NOMO-1 treated with dmso at 0.1 percent for 144 hours (cell line): ENCODE measurements around the gene LIN37.
"Not testable (repeated sequence)": the region's sequence is repeated elsewhere in the genome, so short reads cannot be mapped to it uniquely, and the experiment has no call there.

Experiments
- DNase-seq: peaks from one replicate; lab custom pipeline; 2025; ENCODE audit not compliant: unreplicated experiment; lab: John Stamatoyannopoulos, UW

LIN37 gene

DNA sequence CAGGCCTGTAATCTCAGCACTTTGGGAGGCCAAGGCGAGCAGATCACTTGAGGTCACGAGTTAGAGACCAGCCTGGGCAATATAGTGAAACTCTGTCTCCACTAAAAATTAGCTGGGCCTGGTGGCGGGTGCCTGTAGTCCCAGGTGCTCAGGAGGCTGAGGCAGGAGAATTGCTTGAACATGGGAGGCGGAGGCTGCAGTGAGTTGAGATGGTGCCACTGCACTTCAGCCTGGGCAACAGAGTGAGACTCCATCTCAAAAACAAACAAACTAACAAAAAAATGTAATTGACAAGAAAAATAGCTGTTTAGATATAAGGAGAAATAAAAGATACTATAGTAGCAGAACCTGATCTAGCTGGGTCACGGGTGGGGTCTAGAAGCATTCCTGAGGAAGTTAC, 24.0 kb downstream of the LIN37 start:
- DNase-seq, result not testable (repeated sequence)

GRCh38 chr19:35773020-35773806, 24.8 kb downstream of the LIN37 start:
- no peak for DNase-seq

- DNase-seq, result no peak
Observed at GRCh38 chr19:35774274-35775045, 26.1 kb downstream of the LIN37 start.

DNA sequence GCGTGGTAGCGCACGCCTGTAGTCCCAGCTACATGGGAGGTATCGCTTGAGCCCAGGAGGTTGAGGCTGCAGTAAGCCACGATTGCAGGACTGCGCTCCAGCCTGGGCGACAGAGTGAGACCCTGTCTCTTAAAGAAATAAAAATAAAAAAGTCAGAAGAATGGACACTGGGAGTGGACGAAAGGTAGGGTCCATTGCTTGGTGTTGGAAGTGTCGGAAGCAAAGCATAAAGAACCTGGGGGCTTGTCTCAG, 26.6 kb downstream of the LIN37 start:
- DNase-seq, result no peak

GRCh38 chr19:35775298-35776101, 27.1 kb downstream of the LIN37 start, which contains the start of gene ARHGAP33:
Gene ARHGAP33 (plus strand): TSS chr19:35775564. CDS start chr19:35775659, 95 bp downstream.
- peak; percentile 94 for DNase-seq

GRCh38 chr19:35776102-35776788, 27.9 kb downstream of the LIN37 start:
- DNase-seq, result no peak

DNA sequence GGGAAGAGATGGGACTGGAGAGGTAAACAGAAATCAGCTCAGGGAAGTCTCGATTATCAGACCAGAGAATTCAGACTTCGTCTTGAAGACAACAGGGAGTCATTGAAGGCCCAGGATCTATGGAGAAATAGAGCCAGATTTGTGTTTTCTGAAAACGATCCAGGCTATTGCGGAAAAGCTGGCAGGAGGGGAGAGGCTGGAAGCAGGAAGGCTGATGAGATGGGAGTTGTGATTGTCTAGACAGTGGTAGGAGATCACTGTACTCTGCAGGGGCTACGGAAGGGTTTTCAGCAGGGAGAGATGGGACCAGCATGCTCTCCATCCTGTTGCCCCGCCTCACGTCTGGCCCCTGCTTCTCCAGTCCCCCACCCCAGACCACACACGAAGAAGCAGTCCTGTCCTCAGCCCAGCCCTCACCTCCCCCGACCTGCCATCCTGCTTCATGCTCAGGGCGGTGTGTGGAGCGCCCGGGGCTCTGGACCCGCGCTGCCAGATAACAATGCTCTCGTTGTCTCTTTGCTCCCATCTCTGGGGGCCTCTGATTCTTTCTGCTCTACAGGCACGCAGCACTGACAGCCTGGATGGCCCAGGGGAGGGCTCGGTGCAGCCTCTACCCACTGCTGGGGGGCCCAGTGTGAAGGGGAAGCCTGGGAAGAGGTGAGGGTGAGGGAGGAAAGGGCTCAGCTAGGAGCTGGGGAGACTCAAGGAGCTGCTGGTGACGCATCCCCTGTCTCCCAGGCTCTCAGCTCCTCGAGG, 28.9 kb downstream of the LIN37 start:
- DNase-seq, result no peak

- DNase-seq, result no peak
Observed at GRCh38 chr19:35777961-35778360, 29.6 kb downstream of the LIN37 start.

DNA sequence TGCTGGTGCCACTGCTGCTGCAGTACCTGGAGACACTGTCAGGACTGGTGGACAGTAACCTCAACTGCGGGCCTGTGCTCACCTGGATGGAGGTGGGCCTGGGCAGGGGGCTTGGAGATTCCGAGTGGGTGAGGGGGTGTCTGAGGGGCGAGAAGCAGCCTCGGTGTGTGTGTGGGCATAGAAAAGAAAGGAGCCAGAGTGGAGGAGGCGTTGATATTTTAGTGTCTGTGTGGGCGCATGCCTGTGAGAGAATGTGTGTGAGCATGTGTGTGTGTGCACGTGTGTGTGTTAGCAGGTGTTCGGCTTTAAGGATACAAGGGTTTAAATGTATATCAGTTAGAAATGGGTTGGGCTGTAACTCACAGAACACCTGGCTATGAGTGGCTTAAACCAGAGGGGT, 30.7 kb downstream of the LIN37 start:
- DNase-seq, result no peak

GRCh38 chr19:35780058-35780457, 31.7 kb downstream of the LIN37 start:
- no peak for DNase-seq

GRCh38 chr19:35780717-35781116, 32.3 kb downstream of the LIN37 start:
- DNase-seq, result no peak

DNA sequence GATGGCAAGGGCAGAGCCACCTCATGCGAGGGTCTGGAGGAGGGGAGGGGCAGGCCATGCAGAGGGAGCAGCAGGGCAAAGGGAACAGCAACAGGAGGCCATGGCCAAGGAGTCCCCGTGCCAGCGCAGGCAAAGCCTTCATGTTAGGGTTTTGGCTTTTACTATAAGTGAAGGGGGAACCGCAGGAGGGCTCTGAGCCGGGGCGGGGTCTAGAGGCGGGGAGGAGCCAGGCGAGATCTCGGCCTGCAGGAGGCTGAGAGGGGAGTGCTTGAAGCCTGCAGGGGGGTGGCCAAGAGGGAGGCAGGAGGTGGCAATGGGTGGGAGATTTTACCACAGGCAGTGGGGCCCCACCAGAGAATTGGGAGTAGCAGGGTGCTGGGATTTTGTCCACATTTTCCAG, 33.3 kb downstream of the LIN37 start:
- DNase-seq, result no peak

GRCh38 chr19:35782589-35782988, 34.2 kb downstream of the LIN37 start:
- DNase-seq, result no peak

DNA sequence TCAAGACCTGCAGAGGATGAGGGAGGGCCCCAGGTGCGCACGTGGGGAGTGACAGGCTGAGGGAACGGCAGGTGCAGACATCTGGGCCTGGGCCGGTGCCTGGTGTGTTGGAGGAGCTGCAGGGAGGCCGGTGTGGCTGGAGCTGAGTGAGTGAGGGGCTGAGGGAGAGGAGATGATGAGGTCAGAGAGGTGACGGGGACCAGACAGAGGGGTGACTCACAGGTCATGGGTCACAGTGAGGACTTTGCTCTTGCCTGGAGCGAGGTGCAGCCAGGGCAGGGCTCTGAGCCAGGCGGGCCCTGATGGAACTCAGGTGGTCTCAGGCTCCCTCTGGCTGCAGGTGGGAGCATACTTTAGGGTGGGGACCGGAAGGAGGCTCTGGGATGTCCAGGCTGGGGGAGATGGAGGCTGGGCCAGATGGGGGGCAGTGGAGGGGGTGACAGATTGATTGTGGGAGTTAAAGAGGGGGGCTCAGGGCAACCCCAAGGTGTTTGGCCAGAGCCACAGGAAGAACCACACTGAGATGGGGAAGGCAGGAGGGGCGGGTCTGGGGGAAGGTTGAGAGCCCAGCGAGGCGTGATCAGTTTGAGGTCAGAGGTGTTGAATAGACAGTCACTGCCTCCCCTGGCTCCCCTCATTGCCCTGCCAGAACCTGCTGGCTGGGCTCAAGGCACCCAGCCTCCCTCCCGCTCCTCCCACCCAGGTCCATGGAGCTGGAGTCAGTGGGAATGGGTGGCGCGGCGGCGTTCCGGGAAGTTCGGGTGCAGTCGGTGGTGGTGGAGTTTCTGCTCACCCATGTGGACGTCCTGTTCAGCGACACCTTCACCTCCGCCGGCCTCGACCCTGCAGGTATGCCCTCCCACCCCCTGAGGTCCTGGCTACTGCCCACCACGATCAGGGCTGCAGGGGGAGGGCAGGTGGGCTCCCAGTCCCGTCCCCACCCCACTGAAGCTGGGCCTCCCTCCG, 35.4 kb downstream of the LIN37 start:
- DNase-seq, result no peak

GRCh38 chr19:35784503-35785338, 36.3 kb downstream of the LIN37 start:
- no peak for DNase-seq

DNA sequence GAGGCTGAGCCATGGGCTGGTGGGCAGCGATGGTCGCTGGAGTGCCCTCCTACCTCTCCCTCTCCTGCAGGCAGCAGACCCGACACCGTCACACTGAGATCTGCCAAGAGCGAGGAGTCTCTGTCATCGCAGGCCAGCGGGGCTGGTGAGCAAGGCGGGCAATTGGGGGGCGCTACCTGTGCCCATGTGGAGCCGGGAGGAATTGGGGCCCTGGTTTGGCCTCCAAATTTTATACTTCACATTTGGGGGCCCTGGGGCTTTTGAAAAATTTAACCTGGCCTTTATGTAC, 36.9 kb downstream of the LIN37 start:
- no peak for DNase-seq

DNA sequence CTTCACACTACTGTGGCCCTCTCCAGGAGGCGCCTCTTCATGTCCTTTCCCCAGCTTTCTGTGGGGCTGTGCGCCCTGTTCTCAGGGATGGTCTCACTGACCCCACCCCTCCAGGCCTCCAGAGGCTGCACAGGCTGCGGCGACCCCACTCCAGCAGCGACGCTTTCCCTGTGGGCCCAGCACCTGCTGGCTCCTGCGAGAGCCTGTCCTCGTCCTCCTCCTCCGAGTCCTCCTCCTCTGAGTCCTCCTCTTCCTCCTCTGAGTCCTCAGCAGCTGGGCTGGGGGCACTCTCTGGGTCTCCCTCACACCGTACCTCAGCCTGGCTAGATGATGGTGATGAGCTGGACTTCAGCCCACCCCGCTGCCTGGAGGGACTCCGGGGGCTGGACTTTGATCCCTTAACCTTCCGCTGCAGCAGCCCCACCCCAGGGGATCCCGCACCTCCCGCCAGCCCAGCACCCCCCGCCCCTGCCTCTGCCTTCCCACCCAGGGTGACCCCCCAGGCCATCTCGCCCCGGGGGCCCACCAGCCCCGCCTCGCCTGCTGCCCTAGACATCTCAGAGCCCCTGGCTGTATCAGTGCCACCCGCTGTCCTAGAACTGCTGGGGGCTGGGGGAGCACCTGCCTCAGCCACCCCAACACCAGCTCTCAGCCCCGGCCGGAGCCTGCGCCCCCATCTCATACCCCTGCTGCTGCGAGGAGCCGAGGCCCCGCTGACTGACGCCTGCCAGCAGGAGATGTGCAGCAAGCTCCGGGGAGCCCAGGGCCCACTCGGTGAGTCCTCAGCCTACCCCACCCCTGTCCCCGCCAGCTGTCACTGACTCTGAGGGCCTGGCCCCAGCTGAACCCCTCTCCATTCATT, 38.2 kb downstream of the LIN37 start:
- DNase-seq, result no peak
